Measurements from ENCODE around the gene ZNF574. TPM values are rescaled to one million over a fixed set of nuclear protein-coding genes. Genes with fewer than 3 reads are reported as not detected.

Gene ZNF574
- total and polyA plus RNA-seq, 2 of the 8 experiments (the other 6 are each of a cell fraction or from before 2014, with no cell fraction given): 27.0 to 38.8 TPM

- Histone ChIP-seq H3K4ac (replicated peaks; ENCODE audit: insufficient read length, low read depth, low read length) (no peak overlapping the region), H3K79me1 (ENCODE audit: low read depth, low read length) (no peaks in the 10 kb centered on the region; the same call in 1 of the 2 replicates), H2BK15ac (ENCODE audit: low read length) (no peak overlapping the region), H3K56ac (replicated peaks; ENCODE audit: insufficient read length, low read depth, low read length) (no peak overlapping the region), H4K5ac (ENCODE audit: insufficient read length, low read depth, low read length) (no peak overlapping the region), H3K27ac (ENCODE audit: low read depth, low read length) (no peak overlapping the region), H3K23me2 (ENCODE audit: low read depth, low read length) (no peaks in the 10 kb centered on the region), H3K4me2 (ENCODE audit: insufficient read depth in 1 of 2, low read depth in 2 of 2, low read length in 2 of 2) (no peak overlapping the region), H3K23ac (ENCODE audit: insufficient read length) (no peak overlapping the region), H2BK12ac (ENCODE audit: low read depth, low read length) (no peak overlapping the region), H3K36me3 (ENCODE audit: control insufficient read depth in 2 of 4, insufficient read depth in 4 of 4, low read length in 3 of 4) (peaks cover 19 to 42% (median 30%) of the 10 kb centered on the region in 4 experiments; a peak in 6 of 8 replicates), H2AFZ (ENCODE audit: low read length) (no peak overlapping the region), H4K91ac (replicated peaks; ENCODE audit: insufficient read length, low read length) (no peak overlapping the region), H3K18ac (ENCODE audit: extremely low read depth, low read length) (no peak overlapping the region), H3K9me3 (ENCODE audit: insufficient read depth in 2 of 2, low read depth in 1 of 2, low read length in 1 of 2) (no peaks in the 10 kb centered on the region), H3K4me1 (replicated peaks in 1 of 4; ENCODE audit: control insufficient read depth in 3 of 4, insufficient read depth in 4 of 4, low read length in 3 of 4) (no peaks in the 10 kb centered on the region), H3K14ac (ENCODE audit: insufficient read length) (no peak overlapping the region), H4K20me1 (replicated peaks in 1 of 2; ENCODE audit: control insufficient read depth in 1 of 2, insufficient read depth in 2 of 2, low read length in 2 of 2) (peaks cover 0 to 6% of the 10 kb centered on the region in 2 experiments), H4K8ac (ENCODE audit: extremely low read depth, insufficient read depth, low read length) (no peak overlapping the region), H3K27me3 (replicated peaks in 1 of 4; ENCODE audit: control insufficient read depth in 3 of 4, extremely low read depth in 1 of 4, insufficient read depth in 3 of 4, low read length in 3 of 4) (no peaks in the 10 kb centered on the region), H2BK120ac (replicated peaks; ENCODE audit: low read depth, low read length) (no peak overlapping the region), H2AK5ac (ENCODE audit: low read depth, low read length) (no peak overlapping the region), H3K9ac (replicated peaks in 1 of 4; ENCODE audit: extremely low read depth in 1 of 4, low read depth in 3 of 4, low read length in 3 of 4) (no peak overlapping the region), H2BK20ac (ENCODE audit: low read length) (no peak overlapping the region), H3K4me3 (ENCODE audit: extremely low read depth in 1 of 4, insufficient read depth in 2 of 4, low read depth in 3 of 4, low read length in 4 of 4) (no peak overlapping the region), H3K79me2 (ENCODE audit: control insufficient read depth in 1 of 2, insufficient read depth in 2 of 2, low read length in 2 of 2) (no peaks in the 10 kb centered on the region), H2BK5ac (ENCODE audit: low read depth, low read length) (no peak overlapping the region)
- FAIRE-seq (no peak), DNase-seq (ENCODE audit: low read depth in 1 of 2, low spot score in 2 of 2) (no peak)
- TF ChIP-seq RAD21 (IDR thresholded peaks at IDR 0.05 in 1 of 2, conservative IDR thresholded peaks at IDR 0.05 in 1 of 2; ENCODE audit: low read depth in 2 of 2, low read length in 2 of 2) (no peak), E2F6 (IDR thresholded peaks at IDR 0.05) (no peak)
- ChIA-PET POLR2A (ENCODE audit: partially characterized antibody) (interaction anchor here (1.4 to 3.6 kb wide), 5 partner anchors 10 to 24 kb away, joined by 3 to 12 read pairs (median 7); no protein-coding TSS in a partner anchor), CTCF (ENCODE audit: partially characterized antibody) (interaction anchor here (2.5 kb wide), 1 partner anchor 10 kb away, joined by 26 read pairs; no protein-coding TSS in a partner anchor)
- WGBS, 2 experiments (ENCODE audit: extremely low coverage in 1 of 2, insufficient coverage in 1 of 2, insufficient read length in 1 of 2, insufficient replicate concordance in 2 of 2, low coverage in 1 of 2, low lambda C conversion rate in 2 of 2, missing lambda C conversion rate in 1 of 2): 96% methylated on average over 6 of the region's 6 CpGs; no CpG with 5 or more reads in 1 of the 2 experiments
These were observed 37.3 kb upstream of the ZNF574 start for GRCh38 chr19:42038666-42039065.
